ENCODE data around the gene MYCBP2.

GRCh38 chr13:77016888-77017623 lies 309.8 kb downstream of the MYCBP2 start:
- TF ChIP-seq CTCF (conservative IDR thresholded peaks at IDR 0.05; ENCODE audit: low read depth, low read length) (peak; percentile 39; the same call in 1 of the 2 replicates), EZH2 (IDR thresholded peaks at IDR 0.05; ENCODE audit: low read length, unreplicated experiment) (no peak)
